Measurements from ENCODE around the gene OR56A3. TPM values are rescaled to one million over a fixed set of nuclear protein-coding genes. Genes with fewer than 3 reads are reported as not detected.

The OR56A3 gene
- total RNA-seq, 1 experiment from 2014 or later, result not detected

GRCh38 chr11:5931061-5931460 lies 11.0 kb upstream of the OR56A3 start (continued):
- TF ChIP-seq MAX (IDR thresholded peaks at IDR 0.05), result no peak
- no peak for TF ChIP-seq EZH2phosphoT487 (IDR thresholded peaks at IDR 0.05; ENCODE audit: borderline replicate concordance)

- Histone ChIP-seq H3K4me2 (ENCODE audit: low read length) (no peak overlapping the region), H3K9me3 (ENCODE audit: control insufficient read depth in 1 of 2, insufficient read depth in 1 of 2, low read depth in 1 of 2, low read length in 2 of 2) (no peaks in the 10 kb centered on the region), H3K4me3 (replicated peaks in 1 of 2; ENCODE audit: low read depth in 1 of 2, low read length in 2 of 2) (no peak overlapping the region), H2AFZ (ENCODE audit: low read depth, low read length, poor library complexity, severe bottlenecking) (no peak overlapping the region), H3K9ac (ENCODE audit: low read length) (no peak overlapping the region), H3K36me3 (ENCODE audit: control insufficient read depth in 1 of 2, insufficient read depth in 2 of 2, low read length in 2 of 2) (no peaks in the 10 kb centered on the region), H3K9me2 (ENCODE audit: insufficient read depth) (no peaks in the 10 kb centered on the region), H3K4me1 (ENCODE audit: control insufficient read depth in 1 of 2, insufficient read depth in 2 of 2, low read length in 2 of 2) (no peaks in the 10 kb centered on the region), H3K79me2 (ENCODE audit: insufficient read depth, low read length) (no peaks in the 10 kb centered on the region), H4K20me1 (ENCODE audit: insufficient read depth) (no peaks in the 10 kb centered on the region), H3K27ac (ENCODE audit: low read depth, low read length) (no peak overlapping the region), H3K27me3 (ENCODE audit: insufficient read depth, low read length) (0 out of 2 replicates have a peak, but pooled peaks cover 4% of the 10 kb centered on the region)
- RAD21 ChIA-PET (ENCODE audit: low non-redundant PET in 1 of 2, low total read pairs in 2 of 2, uncharacterized antibody in 2 of 2, unreplicated experiment in 2 of 2), result no interaction called here
- intact Hi-C loops (cut with micrococcal nuclease), result no loop called here
- DNase-seq (ENCODE audit: low read depth, low spot score) (no peak), ATAC-seq (no peak)
- TF ChIP-seq ELF1 (IDR thresholded peaks at IDR 0.05; ENCODE audit: borderline replicate concordance, low read depth), result no peak
- BruUV-seq (replicated peaks), result no TSS peak
- POLR2A ChIA-PET, result no interaction called here
- CTCF ChIA-PET, result no interaction called here
Observed at GRCh38 chr11:5932671-5933070, 9.4 kb upstream of the OR56A3 start.

- Histone ChIP-seq H3K79me2 (ENCODE audit: insufficient read depth, low read length) (no peaks in the 10 kb centered on the region), H3K27ac (ENCODE audit: low read depth, low read length) (no peak overlapping the region), H3K36me3 (ENCODE audit: control insufficient read depth in 1 of 2, insufficient read depth in 2 of 2, low read length in 2 of 2) (no peaks in the 10 kb centered on the region), H3K9me2 (ENCODE audit: insufficient read depth) (no peaks in the 10 kb centered on the region), H3K27me3 (ENCODE audit: insufficient read depth, low read length) (0 out of 2 replicates have a peak, but pooled peaks cover 4% of the 10 kb centered on the region), H4K20me1 (ENCODE audit: insufficient read depth) (no peaks in the 10 kb centered on the region), H3K4me2 (ENCODE audit: low read length) (no peak overlapping the region), H3K9ac (ENCODE audit: low read length) (no peak overlapping the region), H3K4me1 (ENCODE audit: control insufficient read depth in 1 of 2, insufficient read depth in 2 of 2, low read length in 2 of 2) (no peaks in the 10 kb centered on the region), H3K4me3 (replicated peaks in 1 of 2; ENCODE audit: low read depth in 1 of 2, low read length in 2 of 2) (no peak overlapping the region), H2AFZ (ENCODE audit: low read depth, low read length, poor library complexity, severe bottlenecking) (no peak overlapping the region), H3K9me3 (ENCODE audit: control insufficient read depth in 1 of 2, insufficient read depth in 1 of 2, low read depth in 1 of 2, low read length in 2 of 2) (no peaks in the 10 kb centered on the region)
- DNase-seq (ENCODE audit: low read depth, low spot score) (no peak), ATAC-seq (no peak)
- TF ChIP-seq CTCF (IDR thresholded peaks at IDR 0.05 in 2 of 3, conservative IDR thresholded peaks at IDR 0.05 in 1 of 3; ENCODE audit: borderline replicate concordance in 1 of 3, insufficient read depth in 1 of 3, low read depth in 2 of 3, low read length in 2 of 3), result no peak
- TF ChIP-seq TCF7L2 (IDR thresholded peaks at IDR 0.05; ENCODE audit: borderline replicate concordance, extremely low read depth, insufficient read depth, insufficient read length), result no peak
- no peak for TF ChIP-seq ELF1 (IDR thresholded peaks at IDR 0.05; ENCODE audit: borderline replicate concordance, low read depth)
- TF ChIP-seq ZNF274 (IDR thresholded peaks at IDR 0.05; ENCODE audit: low read depth, low read length), result no peak
- no peak for TF ChIP-seq EZH2phosphoT487 (IDR thresholded peaks at IDR 0.05; ENCODE audit: borderline replicate concordance)
- TF ChIP-seq RAD21 (IDR thresholded peaks at IDR 0.05; ENCODE audit: low read depth), result no peak
- TF ChIP-seq POLR2A (IDR thresholded peaks at IDR 0.05; ENCODE audit: borderline replicate concordance, extremely low read depth, insufficient read depth, insufficient read length), result no peak
- ChIA-PET POLR2A (no interaction called here), CTCF (no interaction called here), RAD21 (ENCODE audit: low non-redundant PET in 1 of 2, low total read pairs in 2 of 2, uncharacterized antibody in 2 of 2, unreplicated experiment in 2 of 2) (no interaction called here)
- intact Hi-C loops (cut with micrococcal nuclease), result no loop called here
- no TSS peak for BruUV-seq (replicated peaks)
Observed at GRCh38 chr11:5933116-5933515, 8.9 kb upstream of the OR56A3 start.
